Immature natural killer cell (primary cell): ENCODE results near the gene NOTUM. TPM values are rescaled to one million over a fixed set of nuclear protein-coding genes. Genes with fewer than 3 reads are reported as not detected.

Experiments used
- DNase-seq, 3 donors: peaks; one replicate each; pipeline ENCODE4 v3.0.0; 2022; ENCODE audit warnings: mixed read lengths in 1 of 3
- H3K27ac Mint-ChIP-seq, 6 donors: one replicate each; pipeline ENCODE4 v1.8.0; 2020; ENCODE audit warnings: mixed read lengths in 6 of 6, mild to moderate bottlenecking in 5 of 6, inconsistent platforms in 4 of 6, moderate library complexity in 3 of 6
- H3K27me3 Mint-ChIP-seq, 3 donors: one replicate each; pipeline ENCODE4 v1.8.0; 2020 to 2021; ENCODE audit warnings: low read depth in 3 of 3, mild to moderate bottlenecking in 3 of 3, mixed read lengths in 3 of 3, moderate library complexity in 3 of 3, inconsistent platforms in 1 of 3
- H3K36me3 Mint-ChIP-seq, 3 donors: one replicate each; pipeline ENCODE4 v1.8.0; 2020; ENCODE audit warnings: mixed read lengths in 3 of 3, inconsistent platforms in 2 of 3, mild to moderate bottlenecking in 2 of 3
- H3K4me1 Mint-ChIP-seq, 2 donors: one replicate each; pipeline ENCODE4 v1.8.0; 2020; ENCODE audit warnings: inconsistent platforms in 2 of 2, mild to moderate bottlenecking in 2 of 2, mixed read lengths in 2 of 2, moderate library complexity in 1 of 2
- H3K4me3 Mint-ChIP-seq, 5 donors: one replicate each; pipeline ENCODE4 v1.8.0; 2020; ENCODE audit warnings: mild to moderate bottlenecking in 5 of 5, mixed read lengths in 5 of 5, inconsistent platforms in 3 of 5, moderate library complexity in 3 of 5
- H3K9me3 Mint-ChIP-seq, 6 donors: one replicate each; pipeline ENCODE4 v1.8.0; 2020; ENCODE audit warnings: mild to moderate bottlenecking in 6 of 6, mixed read lengths in 6 of 6, inconsistent platforms in 4 of 6, moderate library complexity in 3 of 6
- polyA plus RNA-seq, 3 donors: library from polyadenylated mRNA; unstranded; fragments of 300-500 nt; fragmentation: Illumina TruSeq; gene quantifications; one replicate each; pipeline ENCODE4 v1.2.3, GENCODE V29; 2021

NOTUM gene
- polyA plus RNA-seq, 3 donors from 2014 or later = not detected

DNA sequence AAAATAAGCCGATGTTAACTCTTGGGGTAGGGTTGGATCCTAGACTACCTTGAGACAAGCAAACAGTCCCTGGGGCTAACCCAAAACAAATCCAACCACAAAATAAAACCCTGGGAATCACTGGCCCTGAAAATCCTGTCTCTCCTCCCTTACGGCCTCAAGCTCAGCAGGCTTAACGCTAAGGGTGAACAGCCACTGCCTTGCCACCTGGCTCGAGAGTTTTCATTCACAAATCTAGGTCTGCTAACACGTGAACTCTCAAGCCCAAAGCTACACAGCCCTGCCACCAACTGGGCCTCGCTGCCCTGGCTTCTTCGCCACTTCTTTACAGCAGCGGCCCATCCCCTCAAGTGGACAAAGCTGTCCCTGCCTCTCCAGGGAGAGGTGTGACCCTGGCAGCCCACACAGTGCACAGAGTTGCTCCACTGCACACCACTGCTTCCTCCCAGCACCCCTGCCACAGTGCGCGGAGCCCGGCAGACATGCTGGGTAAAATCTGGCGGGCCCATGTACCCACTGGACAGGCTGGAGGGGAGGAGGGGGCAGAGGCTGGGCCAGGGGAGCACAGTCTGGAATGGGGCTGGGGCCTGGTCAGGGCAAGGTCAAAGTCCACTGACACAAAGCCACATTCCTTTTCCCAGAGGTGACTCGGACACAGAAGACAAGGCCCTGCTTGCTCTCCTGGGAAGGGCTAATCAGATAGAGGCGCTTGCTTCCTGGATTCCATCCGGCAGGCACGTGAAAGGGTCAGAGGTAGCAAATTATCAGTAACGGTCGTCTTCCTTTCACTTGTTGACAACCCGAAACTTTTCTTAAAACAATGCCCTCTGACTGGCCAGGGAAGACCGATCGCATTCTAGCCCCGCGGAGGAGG lies 50.8 kb downstream of the NOTUM start:
- Mint-ChIP-seq H3K4me3 (peak overlapping the region; percentile 86 to 90 (median 87)), H3K9me3 (no peaks in the 10 kb centered on the region), H3K27me3 (peaks cover 3 to 15% (median 4%) of the 10 kb centered on the region in 3 donors), H3K4me1 (peaks cover 0 to 10% of the 10 kb centered on the region in 2 donors), H3K27ac (peak overlapping the region in 5 of 6 donors; percentile 34 to 87 (median 82)), H3K36me3 (peaks cover 0 to 8% (median 5%) of the 10 kb centered on the region in 3 donors)
- DNase-seq = no peak

DNA sequence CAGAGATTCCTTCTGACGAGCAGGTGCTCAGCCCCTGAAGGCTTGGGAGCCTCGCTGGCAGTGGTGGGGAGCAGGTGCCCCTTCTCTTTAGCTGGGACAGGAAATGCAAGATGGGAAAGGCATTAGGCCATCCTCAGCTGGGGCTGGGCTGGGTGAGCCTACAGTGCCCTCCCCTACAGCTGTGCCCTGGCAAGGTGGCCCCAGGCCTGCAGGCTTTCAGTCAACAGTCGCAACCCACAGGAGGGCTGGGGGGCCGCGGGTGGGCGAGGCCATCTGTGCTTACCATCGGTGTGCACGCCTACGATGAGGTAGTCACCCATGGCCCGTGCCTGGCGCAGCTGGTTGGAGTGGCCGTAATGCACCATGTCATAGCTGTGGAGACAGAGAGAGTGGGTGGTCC lies 51.8 kb downstream of the NOTUM start:
- Mint-ChIP-seq H3K4me3 (peak overlapping the region in 3 of 5 donors; percentile 56 to 88 (median 87)), H3K27ac (no peak overlapping the region), H3K9me3 (no peaks in the 10 kb centered on the region), H3K4me1 (peaks cover 0 to 8% of the 10 kb centered on the region in 2 donors), H3K27me3 (peaks cover 3 to 15% (median 4%) of the 10 kb centered on the region in 3 donors), H3K36me3 (peaks cover 0 to 8% (median 5%) of the 10 kb centered on the region in 3 donors)
- no peak for DNase-seq

- DNase-seq = no peak
- no peaks in the 10 kb centered on the region for H3K9me3 Mint-ChIP-seq
- no peak overlapping the region for H3K27ac Mint-ChIP-seq
- H3K4me3 Mint-ChIP-seq = no peak overlapping the region
- peaks cover 3 to 15% (median 4%) of the 10 kb centered on the region in 3 donors for H3K27me3 Mint-ChIP-seq
- peaks cover 0 to 8% (median 5%) of the 10 kb centered on the region in 3 donors for H3K36me3 Mint-ChIP-seq
- H3K4me1 Mint-ChIP-seq = peaks cover 0 to 8% of the 10 kb centered on the region in 2 donors
Measured at GRCh38 chr17:81908793-81909192, 52.2 kb downstream of the NOTUM start.

GRCh38 chr17:81907219-81908145 lies 53.5 kb downstream of the NOTUM start:
- peaks cover 1 to 11% (median 3%) of the 10 kb centered on the region in 3 donors for H3K27me3 Mint-ChIP-seq
- no peak overlapping the region for H3K4me3 Mint-ChIP-seq
- H3K9me3 Mint-ChIP-seq = no peaks in the 10 kb centered on the region
- DNase-seq = no peak
- H3K27ac Mint-ChIP-seq = no peak overlapping the region
- H3K4me1 Mint-ChIP-seq = peaks cover 0 to 8% of the 10 kb centered on the region in 2 donors
- no peaks in the 10 kb centered on the region for H3K36me3 Mint-ChIP-seq

GRCh38 chr17:81906476-81907218 lies 54.3 kb downstream of the NOTUM start:
- Mint-ChIP-seq H3K4me3 (no peak overlapping the region), H3K4me1 (peaks cover 0 to 6% of the 10 kb centered on the region in 2 donors), H3K27me3 (peaks cover 0 to 10% (median 2%) of the 10 kb centered on the region in 3 donors), H3K36me3 (no peaks in the 10 kb centered on the region), H3K9me3 (no peaks in the 10 kb centered on the region), H3K27ac (no peak overlapping the region)
- DNase-seq = no peak

DNA sequence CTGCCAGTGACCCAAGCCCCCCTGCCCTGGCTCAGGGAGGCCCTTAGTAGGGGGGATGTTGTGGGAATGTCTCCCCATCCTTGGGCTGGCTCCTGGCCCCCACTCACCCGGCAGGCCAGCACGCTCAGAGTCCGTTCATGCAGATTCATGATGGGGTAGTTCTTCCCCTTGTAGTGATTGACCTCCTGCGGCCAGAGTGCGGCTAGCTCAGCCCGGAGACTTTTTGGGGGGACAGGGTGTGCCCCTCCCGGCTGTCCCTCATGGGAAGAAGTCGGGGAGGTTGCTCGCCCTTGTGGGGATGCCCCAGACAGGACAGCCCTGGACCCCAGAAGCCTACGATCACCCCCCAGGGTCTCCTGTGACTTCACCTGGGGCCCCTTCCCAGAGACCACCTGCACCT lies 55.0 kb downstream of the NOTUM start:
- no peaks in the 10 kb centered on the region for H3K9me3 Mint-ChIP-seq
- DNase-seq = no peak
- no peak overlapping the region for H3K27ac Mint-ChIP-seq
- peaks cover 0 to 3% (median under 1%) of the 10 kb centered on the region in 3 donors for H3K36me3 Mint-ChIP-seq
- peaks cover 0 to 8% (median 0%) of the 10 kb centered on the region in 3 donors for H3K27me3 Mint-ChIP-seq
- no peak overlapping the region for H3K4me3 Mint-ChIP-seq
- H3K4me1 Mint-ChIP-seq = peaks cover 1 to 6% of the 10 kb centered on the region in 2 donors

GRCh38 chr17:81905424-81905875 lies 55.5 kb downstream of the NOTUM start:
- Mint-ChIP-seq H3K9me3 (no peaks in the 10 kb centered on the region), H3K27me3 (peaks cover 0 to 7% (median 0%) of the 10 kb centered on the region in 3 donors), H3K4me3 (no peak overlapping the region), H3K4me1 (peaks cover 6 to 9% of the 10 kb centered on the region in 2 donors), H3K36me3 (peaks cover 0 to 7% (median 4%) of the 10 kb centered on the region in 3 donors), H3K27ac (no peak overlapping the region)
- DNase-seq = no peak

DNA sequence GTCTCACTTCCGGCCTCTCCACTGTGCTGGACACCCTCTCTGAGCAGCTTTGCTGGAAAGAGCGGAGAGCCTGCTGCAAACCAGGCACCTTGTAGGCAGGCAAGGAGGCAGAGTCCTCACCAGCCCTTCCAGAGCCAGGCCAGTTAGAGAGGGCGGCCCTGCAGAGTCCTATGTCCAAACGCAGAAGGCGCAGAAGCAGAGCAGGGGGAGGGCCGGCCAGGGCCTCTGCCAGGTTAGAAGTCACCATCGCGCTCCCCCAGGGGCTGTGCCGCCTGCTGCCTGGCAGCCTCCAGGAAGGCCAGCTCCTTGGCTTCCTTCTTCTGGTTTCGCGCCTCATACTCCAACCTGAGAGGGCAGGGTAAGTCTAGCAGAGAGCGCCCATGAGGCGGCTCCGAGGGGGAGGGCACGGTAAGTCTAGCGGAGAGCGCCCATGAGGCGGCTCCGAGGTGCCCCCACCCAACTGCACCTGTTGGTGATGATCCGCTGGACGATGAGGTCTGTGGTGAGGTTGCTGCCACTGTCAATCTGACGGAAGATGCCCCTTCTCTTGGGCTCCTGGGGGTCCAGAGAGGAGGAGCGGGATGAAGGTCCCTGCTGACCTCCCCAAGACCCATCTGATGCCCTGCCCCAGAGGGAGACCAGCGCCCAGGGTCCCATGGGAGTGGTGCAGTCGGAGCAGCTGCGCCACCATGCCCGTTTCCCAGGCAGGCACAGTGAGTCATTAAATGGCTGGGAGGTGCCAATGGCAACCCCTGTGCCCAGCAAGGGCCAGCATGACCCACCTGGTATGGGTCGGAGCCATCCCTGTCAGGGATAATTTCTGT lies 56.2 kb downstream of the NOTUM start:
- DNase-seq = no peak

GRCh38 chr17:81903896-81904599 lies 56.9 kb downstream of the NOTUM start:
- no peak for DNase-seq
- H3K9me3 Mint-ChIP-seq = no peaks in the 10 kb centered on the region
- peaks cover 0 to 13% (median 8%) of the 10 kb centered on the region in 3 donors for H3K36me3 Mint-ChIP-seq
- no peak overlapping the region for H3K4me3 Mint-ChIP-seq
- no peak overlapping the region for H3K27ac Mint-ChIP-seq
- peaks cover 0 to 3% (median 0%) of the 10 kb centered on the region in 3 donors for H3K27me3 Mint-ChIP-seq
- H3K4me1 Mint-ChIP-seq = peaks cover 2 to 6% of the 10 kb centered on the region in 2 donors

More for the DNA sequence above, 56.2 kb downstream of the NOTUM start:
- Mint-ChIP-seq H3K27me3 (peaks cover 0 to 3% (median 0%) of the 10 kb centered on the region in 3 donors), H3K4me1 (peaks cover 6% of the 10 kb centered on the region in 2 donors), H3K9me3 (no peaks in the 10 kb centered on the region), H3K36me3 (peaks cover 0 to 12% (median 8%) of the 10 kb centered on the region in 3 donors), H3K27ac (no peak overlapping the region), H3K4me3 (no peak overlapping the region)

- Mint-ChIP-seq H3K27me3 (peaks cover 0 to 3% (median 0%) of the 10 kb centered on the region in 3 donors), H3K27ac (no peak overlapping the region), H3K9me3 (no peaks in the 10 kb centered on the region), H3K4me1 (peaks cover 2 to 6% of the 10 kb centered on the region in 2 donors), H3K36me3 (peaks cover 0 to 13% (median 8%) of the 10 kb centered on the region in 3 donors), H3K4me3 (no peak overlapping the region)
- no peak for DNase-seq
Measured at GRCh38 chr17:81903415-81903831, 57.6 kb downstream of the NOTUM start.

- DNase-seq = no peak
- peaks cover 2 to 6% of the 10 kb centered on the region in 2 donors for H3K4me1 Mint-ChIP-seq
- H3K4me3 Mint-ChIP-seq = no peak overlapping the region
- H3K9me3 Mint-ChIP-seq = no peaks in the 10 kb centered on the region
- peaks cover 0 to 3% (median 0%) of the 10 kb centered on the region in 3 donors for H3K27me3 Mint-ChIP-seq
- no peak overlapping the region for H3K27ac Mint-ChIP-seq
- peaks cover 0 to 13% (median 8%) of the 10 kb centered on the region in 3 donors for H3K36me3 Mint-ChIP-seq
Measured at GRCh38 chr17:81902653-81903414, 58.2 kb downstream of the NOTUM start.
